GM13976 (cell line): ENCODE measurements around the gene AK1.

ENCODE experiments used
- DNase-seq: peaks from one replicate; pipeline ENCODE4 v3.0.0; 2012; ENCODE audit warnings: low spot score
- in situ Hi-C: fragments of 300-500 bp; cut with MboI; formaldehyde crosslinking; loops from one replicate; pipeline ENCODE4 v1.12.0; 2022; ENCODE audit warnings: low sequenced_read_pairs, mixed read lengths, inconsistent platforms; ENCODE audit not compliant: unreplicated experiment
- TF ChIP-seq, protein P1 (sequence below): IDR thresholded peaks from 2 replicates; pipeline ENCODE4 v1.5.1; 2012; ENCODE audit warnings: borderline replicate concordance, mild to moderate bottlenecking; ENCODE audit not compliant: insufficient read depth; ENCODE audit errors: extremely low read depth, missing control alignments, control extremely low read depth

The AK1 gene

GRCh38 chr9:127854960-127855359 is 22.5 kb downstream of the AK1 start:
- TF ChIP-seq, protein P1, sequence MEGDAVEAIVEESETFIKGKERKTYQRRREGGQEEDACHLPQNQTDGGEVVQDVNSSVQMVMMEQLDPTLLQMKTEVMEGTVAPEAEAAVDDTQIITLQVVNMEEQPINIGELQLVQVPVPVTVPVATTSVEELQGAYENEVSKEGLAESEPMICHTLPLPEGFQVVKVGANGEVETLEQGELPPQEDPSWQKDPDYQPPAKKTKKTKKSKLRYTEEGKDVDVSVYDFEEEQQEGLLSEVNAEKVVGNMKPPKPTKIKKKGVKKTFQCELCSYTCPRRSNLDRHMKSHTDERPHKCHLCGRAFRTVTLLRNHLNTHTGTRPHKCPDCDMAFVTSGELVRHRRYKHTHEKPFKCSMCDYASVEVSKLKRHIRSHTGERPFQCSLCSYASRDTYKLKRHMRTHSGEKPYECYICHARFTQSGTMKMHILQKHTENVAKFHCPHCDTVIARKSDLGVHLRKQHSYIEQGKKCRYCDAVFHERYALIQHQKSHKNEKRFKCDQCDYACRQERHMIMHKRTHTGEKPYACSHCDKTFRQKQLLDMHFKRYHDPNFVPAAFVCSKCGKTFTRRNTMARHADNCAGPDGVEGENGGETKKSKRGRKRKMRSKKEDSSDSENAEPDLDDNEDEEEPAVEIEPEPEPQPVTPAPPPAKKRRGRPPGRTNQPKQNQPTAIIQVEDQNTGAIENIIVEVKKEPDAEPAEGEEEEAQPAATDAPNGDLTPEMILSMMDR, result no peak
- in situ Hi-C loops, result no loop called here
- DNase-seq, result no peak

- DNase-seq, result no peak
- TF ChIP-seq, protein P1, result no peak
- in situ Hi-C loops, result no loop called here
Measured at GRCh38 chr9:127854184-127854806, 23.2 kb downstream of the AK1 start, which contains the start of gene ENG. Gene ENG, minus strand, starts transcription at chr9:127854658. Its CDS starts 303 bp downstream, at chr9:127854355.

DNA sequence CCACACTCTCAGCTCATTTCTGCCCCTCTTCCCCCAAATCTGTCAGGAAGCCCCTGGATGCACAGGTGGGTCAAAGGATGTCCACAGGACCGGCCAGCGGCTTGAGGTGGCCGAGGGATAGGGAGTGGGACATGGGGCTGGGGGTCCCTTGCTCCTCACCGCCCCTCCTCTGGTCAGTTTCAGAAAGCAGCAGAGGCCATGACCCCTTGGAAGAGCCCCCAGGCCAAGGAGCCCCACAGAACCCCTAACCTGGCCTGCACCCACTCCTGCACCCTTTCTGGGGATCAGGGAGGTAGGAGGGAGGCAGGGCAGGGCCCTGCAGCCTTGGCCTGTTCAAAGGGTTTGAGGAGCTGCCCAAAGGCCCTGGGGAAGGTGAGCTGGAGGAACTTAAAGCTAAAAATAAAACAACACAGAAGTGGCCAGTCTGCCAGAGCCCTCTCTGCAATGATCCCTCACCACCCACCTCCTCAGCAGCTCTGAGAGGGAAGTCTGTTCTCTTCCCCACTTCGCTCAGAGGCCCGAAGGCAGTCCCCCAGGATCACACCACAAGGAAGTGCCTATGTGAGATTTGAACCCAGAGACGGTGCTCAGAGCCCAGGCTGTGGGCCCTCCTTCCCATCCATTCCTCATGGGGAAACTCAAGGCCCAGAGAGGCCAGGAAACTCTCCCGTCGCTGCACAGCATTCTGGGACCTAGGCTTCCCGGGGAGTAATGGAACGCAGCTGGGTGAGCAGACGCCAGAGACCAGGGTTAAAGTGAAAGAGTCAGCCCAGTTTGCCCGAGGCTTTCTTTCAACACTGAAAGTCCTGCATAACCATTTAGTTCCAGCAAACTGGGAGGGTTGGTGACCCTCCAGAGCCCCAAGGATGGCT is 23.9 kb downstream of the AK1 start:
- in situ Hi-C loops, result no loop called here
- TF ChIP-seq, protein P1, result no peak
- no peak for DNase-seq

DNA sequence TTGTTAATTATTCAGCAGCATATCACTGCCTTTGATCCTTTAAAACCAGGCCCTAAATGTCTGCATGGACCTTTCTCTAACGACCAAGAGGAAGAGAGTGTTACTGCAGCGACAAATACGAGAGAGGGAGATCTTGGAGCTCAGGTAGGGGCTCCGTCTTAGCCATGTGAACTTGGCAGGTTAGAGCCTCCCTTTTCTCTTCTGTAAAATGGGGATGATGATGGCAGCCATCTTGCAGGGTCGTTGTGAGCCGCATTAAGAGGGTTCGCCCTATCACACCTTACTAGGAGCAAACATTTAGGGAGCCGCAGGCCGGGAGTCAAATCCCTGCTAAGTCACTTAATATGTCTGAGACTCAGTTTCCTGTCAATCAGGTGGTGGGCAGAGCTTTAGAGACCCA is 24.6 kb downstream of the AK1 start:
- TF ChIP-seq, protein P1, result no peak
- in situ Hi-C loops, result no loop called here
- no peak for DNase-seq

DNA sequence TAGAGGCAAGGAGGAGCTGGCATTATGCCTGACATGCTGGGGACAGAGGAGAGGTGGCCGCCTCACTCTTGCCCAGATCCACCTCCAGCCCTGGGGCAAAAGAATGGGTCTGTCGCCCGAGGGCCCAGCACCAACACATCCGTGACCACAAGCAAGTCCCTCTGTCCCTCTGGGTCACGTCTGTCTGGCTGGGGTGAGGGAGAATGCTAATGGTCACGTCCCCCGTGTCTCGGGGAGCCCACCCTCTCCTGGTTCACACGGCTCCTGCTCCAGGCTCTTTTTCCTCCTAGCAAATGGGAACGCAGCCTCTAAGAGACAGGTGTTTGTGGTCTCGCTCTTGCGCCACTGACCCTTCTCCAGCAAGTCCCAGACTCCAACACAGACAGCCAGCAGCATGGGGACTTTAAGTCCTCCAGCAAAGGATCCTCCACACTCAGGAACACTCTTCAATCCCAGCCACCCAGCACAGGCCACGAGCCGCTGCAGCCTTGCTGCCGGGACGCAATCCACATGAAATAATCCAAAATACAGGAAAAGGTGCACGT is 27.1 kb downstream of the AK1 start:
- in situ Hi-C loops, result no loop called here
- TF ChIP-seq, protein P1, result no peak
- no peak for DNase-seq

- in situ Hi-C loops, result no loop called here
- TF ChIP-seq, protein P1, result no peak
- no peak for DNase-seq
Measured at GRCh38 chr9:127848756-127849504, 28.5 kb downstream of the AK1 start.
